ENCODE results near the gene TRAPPC6A.

TRAPPC6A gene

DNA sequence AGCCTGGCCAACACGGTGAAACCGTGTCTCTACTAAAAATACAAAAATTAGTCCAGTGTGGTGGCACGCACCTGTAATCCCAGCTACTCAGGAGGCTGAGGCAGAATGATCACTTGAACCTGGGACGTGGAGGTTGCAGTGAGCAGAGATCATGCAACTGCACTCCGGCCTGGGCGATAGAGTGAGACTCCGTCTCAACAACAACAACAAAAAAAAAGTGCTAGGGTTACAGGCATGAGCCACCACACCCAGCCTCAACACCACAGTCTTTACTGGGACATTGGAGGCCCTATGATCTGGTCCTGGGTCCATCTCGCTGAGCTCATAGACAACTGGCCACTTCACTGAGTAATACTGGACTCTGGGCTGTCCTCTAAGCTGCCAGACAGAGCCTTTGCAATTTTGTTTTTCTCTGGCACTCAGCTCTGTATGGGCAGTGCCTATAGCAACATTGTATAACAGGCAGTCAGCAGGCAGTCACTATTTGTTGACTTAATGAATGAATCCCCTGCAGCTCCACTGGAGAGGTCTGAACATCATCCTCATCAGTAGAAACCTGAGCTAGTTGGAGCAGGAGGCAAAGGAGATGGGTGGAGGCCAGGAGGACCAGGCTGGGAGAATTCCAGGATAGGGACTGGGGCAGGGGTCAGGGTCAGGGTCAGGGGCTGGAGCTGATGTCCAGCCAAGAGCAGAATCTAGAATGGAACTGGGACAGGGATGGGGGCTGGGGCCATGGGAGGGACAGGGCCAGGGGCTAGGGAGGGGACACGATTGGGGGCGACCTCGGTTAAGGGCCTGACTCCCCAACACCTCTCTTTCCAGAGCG lies 8.7 kb upstream of the TRAPPC6A start:
- no peak for DNase-seq
- ATAC-seq = no peak

DNA sequence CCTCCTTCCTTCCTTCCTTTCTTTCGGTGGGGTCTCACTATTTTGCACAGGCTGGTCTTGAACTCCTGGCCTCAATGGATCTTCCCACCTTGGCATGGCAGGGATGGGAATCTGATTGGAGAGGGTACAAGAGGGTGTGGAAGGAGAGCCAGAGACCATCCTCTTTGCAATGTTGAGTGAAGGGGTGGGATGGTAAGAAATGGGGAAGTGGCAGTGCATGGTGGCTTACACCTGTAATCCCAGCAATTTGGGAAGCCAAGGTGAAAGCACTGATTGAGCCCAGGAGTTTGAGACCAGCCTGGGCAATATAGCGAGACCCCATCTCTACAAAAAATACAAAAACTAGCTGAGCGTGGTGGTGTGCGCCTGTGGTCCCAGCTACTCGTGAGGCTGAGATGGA lies 6.1 kb upstream of the TRAPPC6A start:
- ATAC-seq = no peak
- DNase-seq = no peak

DNA sequence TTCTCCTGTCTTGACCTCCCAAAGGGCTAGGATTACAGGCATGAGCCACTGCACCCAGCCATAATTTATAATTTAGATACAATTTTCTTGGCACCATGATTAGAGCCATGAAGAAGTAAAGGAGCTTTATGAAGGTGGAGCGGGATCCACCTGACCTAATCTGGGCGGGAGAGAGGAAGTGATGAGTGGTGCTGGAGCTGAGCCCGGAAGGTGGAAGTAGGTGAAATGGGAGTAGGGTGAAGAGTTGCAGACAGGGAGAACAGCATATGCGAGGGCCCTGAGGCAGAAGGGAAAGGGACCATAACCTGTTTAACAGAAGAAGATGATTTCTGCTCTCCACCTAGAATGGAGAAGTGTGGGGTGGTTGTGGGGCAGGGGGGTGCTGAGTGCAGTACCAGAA lies 4.7 kb upstream of the TRAPPC6A start:
- no peak for ATAC-seq
- no peak for DNase-seq

DNA sequence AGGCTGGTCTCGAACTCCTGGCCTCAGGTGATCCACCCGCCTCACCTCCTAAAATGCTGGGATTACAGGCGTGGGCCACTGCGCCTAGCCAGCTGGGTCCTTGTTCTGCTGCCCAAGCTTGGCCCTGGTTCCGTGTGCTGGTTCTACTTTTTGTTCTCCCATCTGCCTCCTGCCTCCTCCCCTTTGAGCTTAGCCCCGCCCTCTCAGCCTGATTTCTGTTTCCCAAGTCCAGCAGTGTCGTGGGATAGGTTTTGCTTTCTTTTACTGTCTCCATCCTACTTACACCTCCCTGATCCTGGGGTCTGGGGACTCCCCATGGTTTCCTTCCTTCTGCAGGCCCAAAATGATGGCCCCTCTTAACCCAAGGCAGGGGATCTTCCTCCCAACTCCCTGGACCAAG lies 2.9 kb upstream of the TRAPPC6A start:
- ATAC-seq (no peak), DNase-seq (no peak)

DNA sequence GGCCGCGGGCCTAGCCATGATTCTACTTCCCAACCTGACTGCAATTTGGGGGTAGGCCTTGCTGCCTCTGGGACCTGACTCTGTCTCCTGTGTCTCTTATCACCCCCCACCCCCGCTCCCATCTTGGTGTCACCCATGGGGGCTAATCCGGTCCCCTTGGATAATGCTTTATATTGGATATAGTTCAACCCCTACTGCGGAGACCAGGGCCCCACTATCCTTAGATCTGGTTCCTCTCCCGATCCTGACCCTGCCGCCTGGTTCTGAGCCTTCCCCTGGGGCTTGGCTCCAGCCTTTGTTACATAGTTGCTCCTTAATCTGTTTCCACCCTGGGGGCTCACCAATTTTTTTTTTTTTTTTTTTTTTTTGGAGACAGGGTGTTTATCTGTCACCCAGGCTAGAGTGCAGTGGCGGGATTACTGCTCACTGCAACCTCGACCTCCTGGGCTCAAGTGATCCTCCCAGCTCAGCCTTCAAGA lies 1.9 kb upstream of the TRAPPC6A start:
- no peak for DNase-seq
- ATAC-seq = no peak

DNA sequence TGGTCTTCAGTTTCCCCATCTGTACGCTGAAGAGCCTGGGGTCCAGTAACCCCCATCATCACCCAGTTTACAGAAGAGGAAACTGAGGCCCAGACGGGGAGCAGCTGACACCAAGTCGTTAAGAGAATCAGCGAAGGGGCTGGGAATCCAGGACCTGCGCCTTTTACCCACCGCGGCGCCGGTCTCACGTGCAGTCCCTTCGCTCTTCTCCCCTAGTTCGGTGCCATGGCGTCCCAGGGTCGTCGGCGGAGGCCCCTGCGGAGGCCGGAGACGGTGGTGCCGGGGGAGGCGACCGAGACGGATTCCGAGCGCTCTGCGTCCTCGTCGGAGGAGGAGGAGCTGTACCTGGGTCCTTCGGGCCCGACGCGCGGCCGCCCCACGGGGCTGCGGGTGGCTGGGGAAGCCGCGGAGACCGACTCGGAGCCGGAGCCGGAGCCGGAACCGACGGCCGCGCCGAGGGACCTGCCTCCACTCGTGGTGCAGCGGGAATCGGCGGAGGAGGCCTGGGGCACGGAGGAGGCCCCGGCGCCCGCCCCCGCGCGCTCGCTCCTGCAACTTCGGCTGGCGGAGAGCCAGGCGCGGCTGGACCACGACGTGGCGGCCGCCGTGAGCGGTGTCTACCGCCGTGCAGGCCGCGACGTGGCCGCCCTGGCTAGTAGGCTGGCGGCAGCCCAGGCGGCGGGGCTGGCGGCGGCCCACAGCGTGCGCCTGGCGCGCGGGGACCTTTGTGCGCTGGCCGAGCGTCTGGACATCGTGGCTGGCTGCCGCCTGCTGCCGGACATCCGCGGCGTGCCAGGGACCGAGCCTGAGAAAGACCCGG lies 1.2 kb upstream of the TRAPPC6A start:
- DNase-seq (peak; percentile 46), ATAC-seq (no peak)

DNA sequence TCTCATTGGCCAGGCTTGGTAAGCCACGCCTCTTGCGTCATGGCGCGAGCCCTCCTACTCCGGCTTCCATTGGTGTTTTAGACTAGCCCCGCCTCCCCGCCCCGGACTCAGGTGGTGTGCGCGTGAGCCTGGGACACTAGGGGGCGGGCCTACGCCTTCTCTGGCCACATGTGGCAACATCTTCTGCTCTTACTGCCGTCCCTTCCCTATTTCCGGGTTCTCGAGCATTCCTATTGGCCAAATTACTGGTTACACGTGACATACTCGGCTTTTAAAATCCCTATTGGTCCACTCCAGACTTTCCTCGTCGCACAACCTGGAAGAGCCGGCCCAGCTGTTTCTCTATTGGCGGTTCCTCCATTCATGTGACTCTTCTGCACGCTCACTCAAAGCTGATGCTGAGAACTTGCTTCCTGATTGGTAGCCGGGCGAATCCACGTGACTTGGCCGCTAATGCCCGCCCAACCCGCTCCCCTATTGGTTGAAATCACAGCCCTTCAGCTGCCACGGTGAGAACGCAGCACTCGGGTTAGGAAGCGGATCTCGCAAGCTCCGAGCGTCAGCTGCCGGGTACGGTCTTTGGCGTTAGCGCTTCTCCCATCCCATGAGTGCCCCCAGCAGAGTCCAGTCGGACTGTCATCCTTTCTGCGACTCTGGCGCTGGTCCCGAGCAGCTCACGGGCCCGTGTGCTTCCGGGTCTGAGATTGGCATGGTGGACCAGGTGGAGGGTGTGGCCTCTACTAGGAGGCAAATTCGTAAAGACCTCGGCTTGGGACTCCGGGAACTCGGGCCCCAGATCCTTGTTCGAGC lies 430 bp upstream of the TRAPPC6A start, which contains the start of gene BLOC1S3:
Gene BLOC1S3 (plus strand): TSS at position 523 of the 810 bp plus-strand sequence. CDS start 513 bp downstream, outside the sequence.
- ATAC-seq (peak; percentile 95), DNase-seq (peak; percentile 99)

DNA sequence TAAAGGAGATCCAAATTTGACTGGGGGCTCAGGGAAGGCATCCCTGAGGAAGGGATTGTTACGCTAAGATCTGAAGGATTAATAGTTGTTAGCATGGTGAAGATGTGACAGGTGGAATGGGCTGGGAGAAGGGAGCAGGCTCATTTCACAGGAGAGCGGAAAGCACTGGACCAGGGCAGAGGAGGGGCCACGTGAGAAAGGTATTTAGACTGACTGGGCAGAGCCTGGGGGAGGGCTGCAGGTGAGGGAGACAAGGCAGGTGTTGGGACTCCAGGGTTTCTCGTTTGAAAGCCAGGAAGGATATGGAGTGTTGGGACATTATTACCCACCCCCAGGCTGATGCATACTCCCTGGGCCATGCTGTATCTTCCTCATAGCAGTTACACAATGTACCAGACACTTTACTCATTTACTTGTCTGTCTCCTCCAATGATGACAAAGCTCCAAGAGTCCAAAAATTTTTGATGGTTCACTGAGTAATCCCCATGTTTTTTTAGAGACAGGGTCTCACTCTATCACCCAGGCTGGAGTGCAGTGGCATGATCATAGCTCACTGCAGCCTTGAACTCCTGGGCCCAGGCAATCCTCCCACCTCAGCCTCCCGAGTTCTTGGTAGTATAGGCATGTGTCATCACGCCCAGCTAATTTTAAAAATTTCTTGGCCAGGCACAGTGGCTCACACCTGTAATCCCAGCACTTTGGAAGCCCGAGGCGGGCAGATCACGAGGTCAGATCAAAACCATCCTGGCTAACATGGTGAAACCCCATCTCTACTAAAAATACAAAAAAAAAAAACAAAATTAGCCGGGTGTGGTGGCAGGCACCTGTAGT lies 2.3 kb downstream of the TRAPPC6A start:
- DNase-seq = no peak
- no peak for ATAC-seq

DNA sequence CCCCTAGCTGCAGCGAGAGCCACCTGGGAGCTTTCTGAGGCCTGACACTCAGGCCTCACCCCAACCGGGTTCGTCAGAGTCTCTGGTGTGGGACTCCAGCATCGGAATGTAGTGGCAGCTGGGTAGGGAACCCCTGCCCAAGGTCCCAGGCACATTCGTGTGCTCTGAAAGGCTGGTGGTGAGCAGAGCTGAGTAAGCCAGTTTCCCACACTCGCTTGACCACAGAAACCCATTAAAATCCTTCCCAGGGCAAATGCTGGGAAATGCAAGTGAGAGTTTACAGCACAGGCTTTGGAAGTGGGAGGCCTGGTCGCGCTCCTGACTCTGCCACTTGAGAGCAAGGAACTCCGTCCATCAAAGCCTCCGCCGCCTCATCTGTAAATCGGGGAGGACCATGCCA lies 4.2 kb downstream of the TRAPPC6A start:
- DNase-seq (no peak), ATAC-seq (no peak)

DNA sequence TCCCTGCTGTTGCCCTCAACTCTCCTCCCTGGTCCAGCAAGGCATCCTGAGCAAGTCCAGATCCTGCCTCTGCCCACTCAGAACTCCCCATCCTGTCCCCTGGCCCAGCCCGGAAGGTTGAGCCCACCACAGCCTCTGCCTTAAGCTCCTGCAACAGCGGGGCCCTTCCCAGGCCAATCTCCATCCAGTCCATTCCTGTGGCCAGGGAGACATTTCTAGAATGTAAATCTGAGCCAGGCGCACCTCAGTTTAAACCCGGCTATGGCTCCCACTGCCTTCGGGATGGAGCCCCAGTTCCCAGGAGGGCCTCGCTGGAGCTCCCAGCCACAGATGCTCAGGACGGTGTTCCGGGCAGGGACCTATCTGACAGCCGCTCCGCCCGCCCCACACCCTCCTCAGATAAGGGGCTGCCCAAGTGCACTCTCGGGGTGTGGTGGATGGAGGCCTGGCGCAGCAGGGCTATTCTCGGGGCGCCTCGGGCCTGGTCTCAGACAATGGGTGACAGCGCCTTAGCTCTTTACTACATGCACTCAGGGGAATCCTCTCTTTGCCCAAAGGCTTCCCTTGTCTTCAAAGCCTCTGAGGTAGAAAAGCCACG lies 5.3 kb downstream of the TRAPPC6A start:
- ATAC-seq (no peak), DNase-seq (no peak)

DNA sequence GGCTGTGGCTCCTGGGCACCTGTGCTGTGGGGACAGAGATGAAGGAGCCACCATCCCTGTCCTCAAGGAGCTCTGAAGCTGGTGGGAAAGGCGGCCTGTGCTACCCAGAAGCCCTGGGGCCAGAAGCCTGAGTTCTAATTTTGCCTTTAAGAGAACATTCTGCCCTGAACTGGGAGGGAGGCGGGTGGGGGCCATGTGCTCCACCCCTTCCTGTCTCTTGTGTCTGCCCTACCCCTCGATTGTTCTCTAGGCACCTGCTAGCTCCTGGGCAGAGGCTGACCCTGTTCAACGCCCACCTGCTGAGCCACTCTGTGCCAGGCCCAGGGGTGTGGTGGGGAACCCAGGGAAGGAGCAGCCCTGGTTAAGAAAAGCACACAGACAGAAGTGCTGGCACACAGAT lies 5.9 kb downstream of the TRAPPC6A start:
- no peak for ATAC-seq
- peak; percentile 20 for DNase-seq

DNA sequence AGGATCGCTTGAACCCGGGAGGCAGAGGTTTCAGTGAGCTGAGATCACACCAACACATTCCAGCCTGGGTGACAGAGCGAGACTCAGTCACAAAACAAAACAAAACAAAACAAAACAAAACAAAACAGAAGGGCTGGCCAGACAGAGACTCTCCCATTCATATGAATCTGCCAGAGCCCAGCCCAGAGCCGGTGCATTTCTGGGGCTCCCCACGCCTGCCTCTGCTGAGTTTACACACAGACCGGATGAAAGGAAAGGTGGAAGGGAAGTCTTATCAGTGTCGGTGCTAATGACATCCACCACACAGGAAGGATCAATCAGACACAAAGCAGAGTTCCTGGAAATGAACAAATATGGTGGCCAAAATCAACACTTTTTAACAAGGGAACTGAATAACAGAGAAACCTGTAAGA lies 6.8 kb downstream of the TRAPPC6A start:
- DNase-seq (peak; percentile 31), ATAC-seq (peak; percentile 73)

DNA sequence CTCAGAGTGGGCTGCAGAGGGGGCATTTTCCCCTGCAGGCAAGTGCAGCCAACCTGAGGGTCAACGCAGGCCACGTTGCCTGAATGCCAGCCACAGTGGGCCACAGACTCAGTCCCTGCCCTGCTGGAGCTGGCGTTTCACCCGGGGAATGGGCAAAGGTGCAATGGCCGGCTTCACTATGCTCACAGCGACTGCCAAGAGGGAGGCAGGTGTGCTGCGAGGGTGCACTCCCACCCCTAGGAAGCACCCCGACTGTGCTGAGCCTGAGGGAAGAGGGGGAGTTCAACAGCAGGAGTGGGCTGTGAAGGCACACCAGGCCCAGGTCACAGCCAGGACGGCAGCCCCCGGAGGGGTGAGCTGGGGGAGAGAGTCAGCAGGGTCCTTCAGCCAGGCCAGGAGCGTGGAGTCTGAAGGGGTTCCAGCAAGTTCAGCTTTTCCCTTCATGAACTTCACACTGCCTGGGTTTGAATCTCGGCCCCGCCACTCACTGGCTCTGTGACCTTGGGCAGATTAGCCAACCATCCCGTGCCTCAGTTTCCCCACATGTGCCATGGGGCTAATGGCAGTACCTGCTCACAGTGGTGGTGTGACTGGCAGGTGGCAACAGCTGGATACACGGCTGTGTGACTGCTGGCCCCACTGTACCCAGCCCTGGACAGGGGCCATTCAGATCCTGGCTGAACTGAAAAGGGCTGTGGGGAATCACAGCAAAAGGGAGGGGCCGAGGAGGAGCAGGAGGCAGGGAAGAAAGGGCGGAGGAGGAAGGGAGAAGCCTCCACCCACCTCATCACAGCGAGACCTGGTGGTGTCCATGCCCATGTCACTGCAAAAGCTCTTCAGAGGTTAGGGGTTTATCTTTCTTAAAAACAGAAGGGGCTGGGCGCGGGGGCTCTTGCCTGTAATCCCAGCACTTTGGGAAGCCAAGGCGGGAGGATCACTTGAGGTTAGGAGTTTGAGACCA lies 7.6 kb downstream of the TRAPPC6A start:
- ATAC-seq = no peak
- no peak for DNase-seq

DNA sequence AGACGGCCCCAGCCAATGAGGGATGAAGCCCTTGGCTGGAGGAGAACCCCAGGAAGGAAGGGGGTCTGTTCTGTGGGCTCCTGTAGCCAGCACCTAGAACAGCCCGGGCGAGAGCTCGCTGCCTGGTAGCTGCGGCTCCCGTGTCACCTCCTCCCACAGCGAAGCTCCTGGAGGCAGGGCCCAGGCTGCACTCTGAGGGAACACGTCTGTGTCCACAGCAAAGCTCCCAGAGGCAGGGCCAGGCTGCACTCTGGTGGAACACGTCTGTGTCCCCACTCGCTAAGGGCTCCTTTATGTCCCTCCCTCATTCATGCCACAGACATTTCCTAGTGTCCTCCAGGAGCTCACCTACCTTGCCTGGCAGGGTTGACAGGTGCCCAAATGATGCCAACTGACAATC lies 8.4 kb downstream of the TRAPPC6A start:
- DNase-seq (no peak), ATAC-seq (no peak)

DNA sequence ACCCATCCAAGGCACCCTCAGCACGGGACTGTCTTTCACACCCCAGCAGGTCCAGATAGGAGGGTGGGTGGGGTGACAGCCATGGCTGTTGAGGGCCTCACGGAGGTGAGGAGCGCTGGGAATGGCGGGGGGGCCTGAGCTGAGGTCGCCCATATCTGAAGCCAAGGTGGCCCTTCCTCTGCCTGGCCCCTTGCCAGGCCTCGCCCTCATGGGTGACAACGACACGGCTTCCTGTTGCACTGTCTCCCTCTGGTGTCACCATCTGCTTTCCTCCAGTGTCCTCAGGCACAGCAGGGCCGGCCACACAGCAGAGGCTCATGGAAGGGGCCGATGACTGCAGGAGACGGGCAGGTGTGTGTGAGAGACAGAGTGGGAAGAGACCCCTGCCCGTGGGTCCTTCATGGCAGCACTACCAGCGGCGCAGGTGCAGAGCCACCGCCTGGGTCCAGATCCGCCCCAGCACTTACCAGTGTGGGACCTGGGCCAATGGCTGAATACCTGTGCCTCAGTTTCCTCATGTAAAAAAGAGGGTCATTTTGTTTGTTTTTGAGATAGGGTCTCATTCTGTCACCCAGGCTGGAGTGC lies 9.2 kb downstream of the TRAPPC6A start:
- DNase-seq = no peak
- no peak for ATAC-seq

DNA sequence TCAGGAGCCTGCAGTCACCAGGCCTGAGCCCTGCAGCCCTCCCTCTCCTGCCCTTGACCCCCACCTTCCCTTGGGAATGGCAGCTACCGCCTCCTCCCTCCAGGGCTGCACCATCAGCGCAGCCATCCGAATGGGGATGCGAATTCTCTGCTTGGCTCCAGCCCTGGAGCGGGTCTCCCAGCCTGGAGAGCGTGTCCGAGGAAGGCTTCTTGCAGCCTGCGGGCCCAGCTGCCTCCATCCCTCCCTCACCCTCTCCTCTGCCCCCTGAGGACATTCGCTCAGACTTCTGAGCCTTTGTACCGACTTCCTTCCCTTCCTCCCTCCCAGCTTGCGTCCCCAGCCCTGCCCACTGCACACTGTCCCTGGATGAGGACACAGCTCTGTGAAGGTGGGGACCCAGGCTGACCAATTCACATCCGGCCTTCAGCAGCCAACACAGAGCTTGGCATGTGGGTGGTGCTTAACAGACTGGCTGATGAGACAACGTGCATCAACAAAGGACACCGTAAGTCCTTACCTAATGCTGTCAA lies 11.2 kb downstream of the TRAPPC6A start:
- no peak for ATAC-seq
- DNase-seq = no peak

DNA sequence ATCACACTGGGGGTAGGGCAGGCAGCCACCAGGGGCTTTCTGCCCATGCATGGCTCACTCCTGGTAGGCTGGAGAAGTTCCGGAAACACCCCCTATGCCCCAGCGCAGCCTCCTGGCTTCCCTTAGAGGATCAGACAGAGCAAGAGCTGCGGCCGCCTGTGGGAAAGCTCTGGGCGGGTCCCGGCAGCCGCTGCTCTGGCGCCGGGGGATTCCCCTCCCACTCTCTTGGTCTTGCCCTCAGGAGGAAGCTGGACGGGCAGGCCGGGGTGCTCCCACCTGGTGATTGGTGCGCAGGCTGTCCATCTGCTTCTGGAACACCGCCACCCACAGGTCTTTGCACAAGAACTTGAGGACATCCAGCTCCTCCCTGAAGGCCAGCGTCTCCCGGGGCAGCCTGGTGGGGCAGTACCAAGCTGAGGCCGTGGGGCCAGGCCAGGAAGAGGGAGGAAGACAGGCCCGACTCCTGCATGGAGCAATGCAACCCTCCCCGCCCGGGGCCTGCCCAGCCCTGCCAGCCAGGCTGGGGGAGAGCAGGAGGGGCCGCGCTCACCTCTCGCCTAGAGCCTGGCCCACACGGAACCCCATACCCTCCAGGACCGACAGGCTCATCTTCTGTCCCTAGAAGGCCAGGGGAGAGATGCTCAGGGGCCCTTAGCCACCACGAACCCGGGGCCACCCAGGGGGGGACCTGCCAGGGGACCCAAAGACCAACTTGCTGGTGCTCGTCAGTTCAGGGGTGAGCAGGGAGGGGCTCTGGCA lies 13.3 kb downstream of the TRAPPC6A start:
- ATAC-seq = peak; percentile 94

DNA sequence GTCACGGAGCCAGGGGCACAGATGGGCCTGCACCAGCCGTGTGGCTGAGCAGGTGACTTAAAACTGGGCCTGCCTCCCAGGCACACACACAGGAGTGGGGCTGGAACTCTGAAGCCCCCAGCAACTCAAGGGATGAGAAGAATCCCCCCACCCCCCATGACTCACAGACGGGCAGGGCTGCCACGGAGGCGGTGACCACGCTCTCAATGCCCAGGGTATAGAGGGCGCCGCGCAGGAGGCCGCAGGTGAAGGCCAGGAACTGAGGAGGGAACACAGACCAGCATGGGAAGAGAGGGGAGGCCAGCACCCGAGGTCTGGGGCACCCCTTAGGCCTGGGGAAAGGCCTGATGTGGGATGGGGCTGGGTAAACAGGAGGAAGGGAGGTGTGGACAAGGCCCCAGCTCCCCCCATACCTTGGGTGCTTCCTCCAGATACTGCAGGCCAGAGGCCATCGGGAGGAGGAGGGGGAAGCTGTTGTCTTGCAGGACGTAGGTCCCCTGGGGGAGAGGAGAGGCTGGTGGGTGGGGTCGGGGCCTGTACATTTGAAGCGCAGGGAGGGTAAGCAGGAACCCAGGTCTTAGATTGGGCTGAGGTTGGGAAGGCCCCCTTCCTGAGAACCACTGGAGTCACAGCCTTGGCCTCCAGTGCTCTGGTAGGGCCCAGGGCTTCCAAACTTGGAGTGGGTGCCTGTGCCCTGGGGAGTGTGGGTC lies 14.1 kb downstream of the TRAPPC6A start:
- DNase-seq (no peak), ATAC-seq (no peak)

More for the DNA sequence above, 13.3 kb downstream of the TRAPPC6A start:
- DNase-seq = peak; percentile 85

All from stimulated activated naive CD8-positive, alpha-beta T cell treated with anti-CD3 and anti-CD28 coated beads, Interleukin-15, Interleukin-2, amounts not matched to agents 100 U/mL and 50 U/mL, for 24 hours (primary cell).